DMS 273 treated with DMSO at 0.1 percent for 48 hours (cell line): ENCODE data around the gene UBA7.
"Not testable (repeated sequence)": the region's sequence is repeated elsewhere in the genome, so short reads cannot be mapped to it uniquely, and the experiment has no call there.

Experiments used
- DNase-seq: peaks from one replicate; lab custom pipeline; 2025; lab: John Stamatoyannopoulos, UW

Gene UBA7, protein sequence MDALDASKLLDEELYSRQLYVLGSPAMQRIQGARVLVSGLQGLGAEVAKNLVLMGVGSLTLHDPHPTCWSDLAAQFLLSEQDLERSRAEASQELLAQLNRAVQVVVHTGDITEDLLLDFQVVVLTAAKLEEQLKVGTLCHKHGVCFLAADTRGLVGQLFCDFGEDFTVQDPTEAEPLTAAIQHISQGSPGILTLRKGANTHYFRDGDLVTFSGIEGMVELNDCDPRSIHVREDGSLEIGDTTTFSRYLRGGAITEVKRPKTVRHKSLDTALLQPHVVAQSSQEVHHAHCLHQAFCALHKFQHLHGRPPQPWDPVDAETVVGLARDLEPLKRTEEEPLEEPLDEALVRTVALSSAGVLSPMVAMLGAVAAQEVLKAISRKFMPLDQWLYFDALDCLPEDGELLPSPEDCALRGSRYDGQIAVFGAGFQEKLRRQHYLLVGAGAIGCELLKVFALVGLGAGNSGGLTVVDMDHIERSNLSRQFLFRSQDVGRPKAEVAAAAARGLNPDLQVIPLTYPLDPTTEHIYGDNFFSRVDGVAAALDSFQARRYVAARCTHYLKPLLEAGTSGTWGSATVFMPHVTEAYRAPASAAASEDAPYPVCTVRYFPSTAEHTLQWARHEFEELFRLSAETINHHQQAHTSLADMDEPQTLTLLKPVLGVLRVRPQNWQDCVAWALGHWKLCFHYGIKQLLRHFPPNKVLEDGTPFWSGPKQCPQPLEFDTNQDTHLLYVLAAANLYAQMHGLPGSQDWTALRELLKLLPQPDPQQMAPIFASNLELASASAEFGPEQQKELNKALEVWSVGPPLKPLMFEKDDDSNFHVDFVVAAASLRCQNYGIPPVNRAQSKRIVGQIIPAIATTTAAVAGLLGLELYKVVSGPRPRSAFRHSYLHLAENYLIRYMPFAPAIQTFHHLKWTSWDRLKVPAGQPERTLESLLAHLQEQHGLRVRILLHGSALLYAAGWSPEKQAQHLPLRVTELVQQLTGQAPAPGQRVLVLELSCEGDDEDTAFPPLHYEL

GRCh38 chr3:49813497-49814174 is at the start of gene UBA7:
Gene UBA7, minus strand, starts transcription at chr3:49813953. Its CDS starts 166 bp downstream, at chr3:49813787.
- DNase-seq = no peak

- no peak for DNase-seq
These were observed 46.0 kb upstream of the UBA7 start for GRCh38 chr3:49859576-49860305.

DNA sequence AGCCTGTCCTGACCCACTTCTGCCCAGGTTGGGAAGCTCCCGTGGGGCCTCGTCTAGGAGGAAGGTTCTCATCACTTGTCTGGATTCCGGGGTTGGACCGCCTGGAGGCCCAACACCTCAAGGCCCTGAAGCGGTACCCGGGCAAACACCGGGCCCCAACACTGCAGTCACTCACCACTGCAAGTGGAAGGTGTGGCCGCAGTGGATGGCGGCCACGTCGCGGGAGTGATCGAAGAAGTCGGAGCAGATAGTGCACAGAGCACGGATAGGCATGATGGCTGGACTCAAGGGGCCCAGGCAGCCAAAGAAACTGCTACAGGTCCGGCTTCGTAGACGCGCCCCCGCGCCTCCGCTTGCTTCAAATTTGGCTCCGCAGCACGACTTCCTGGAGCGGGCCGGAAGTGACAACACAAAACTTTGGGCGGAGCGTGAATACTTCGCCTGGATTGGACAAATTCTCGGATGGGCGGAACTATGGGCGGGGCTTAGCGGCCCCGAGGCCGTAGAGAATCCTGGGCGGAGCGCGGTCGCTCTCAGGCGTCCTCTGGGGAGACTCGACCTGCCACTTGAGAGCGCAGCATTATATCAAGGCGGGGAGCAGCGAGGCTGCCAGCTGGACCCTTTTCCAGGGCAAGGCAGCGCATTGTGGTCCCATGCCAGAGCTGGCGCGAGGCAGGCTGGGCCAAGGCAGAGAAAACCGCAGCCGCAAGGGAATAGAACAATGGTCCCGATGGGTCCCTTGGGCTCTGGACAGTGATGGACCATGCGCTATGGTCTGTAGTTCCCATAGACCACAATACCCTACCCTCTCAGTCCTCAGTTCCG is 42.6 kb upstream of the UBA7 start, which contains the start of gene TRAIP:
TSS of gene TRAIP (minus strand) at position 384 of the 825 bp plus-strand sequence. CDS start at position 273, 111 bp downstream.
- peak; percentile 82 for DNase-seq

GRCh38 chr3:49855662-49856061 is 41.9 kb upstream of the UBA7 start:
- no peak for DNase-seq

GRCh38 chr3:49845694-49846093 is 31.9 kb upstream of the UBA7 start:
- no peak for DNase-seq

DNA sequence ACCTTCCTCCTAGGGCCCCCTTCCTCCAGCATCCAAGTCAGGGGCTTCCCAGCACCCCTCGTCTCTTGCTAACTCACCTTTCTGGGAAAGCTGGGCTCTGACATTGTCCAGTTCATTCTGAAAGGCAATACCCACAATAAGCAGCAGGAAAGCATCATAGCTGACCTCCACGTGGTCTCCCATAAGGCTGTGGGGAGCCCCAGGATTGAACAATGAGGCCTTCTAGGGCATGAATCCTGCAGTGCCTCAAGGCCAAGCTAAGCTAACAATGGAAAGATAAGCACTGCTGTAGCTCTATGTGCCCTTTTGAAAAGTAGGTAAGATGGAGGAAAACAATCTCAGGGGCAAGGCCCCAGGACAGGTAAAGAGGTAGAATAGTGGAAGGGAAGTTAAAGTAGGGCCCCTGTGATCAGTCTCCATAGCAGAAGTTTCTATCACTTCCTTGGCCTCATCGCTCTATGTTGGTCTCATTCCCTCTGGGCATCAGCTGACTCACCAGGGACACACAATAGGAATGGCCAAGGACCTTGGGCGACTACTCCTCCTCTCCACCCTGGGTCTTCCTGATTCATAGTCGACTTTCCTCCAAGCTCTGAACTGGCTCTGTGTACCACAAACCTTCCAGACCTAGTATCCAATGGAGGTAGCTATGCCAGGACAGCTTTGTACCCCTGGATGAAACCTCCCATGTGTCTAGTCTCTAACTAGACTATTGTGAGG is 30.9 kb upstream of the UBA7 start:
- no peak for DNase-seq

DNA sequence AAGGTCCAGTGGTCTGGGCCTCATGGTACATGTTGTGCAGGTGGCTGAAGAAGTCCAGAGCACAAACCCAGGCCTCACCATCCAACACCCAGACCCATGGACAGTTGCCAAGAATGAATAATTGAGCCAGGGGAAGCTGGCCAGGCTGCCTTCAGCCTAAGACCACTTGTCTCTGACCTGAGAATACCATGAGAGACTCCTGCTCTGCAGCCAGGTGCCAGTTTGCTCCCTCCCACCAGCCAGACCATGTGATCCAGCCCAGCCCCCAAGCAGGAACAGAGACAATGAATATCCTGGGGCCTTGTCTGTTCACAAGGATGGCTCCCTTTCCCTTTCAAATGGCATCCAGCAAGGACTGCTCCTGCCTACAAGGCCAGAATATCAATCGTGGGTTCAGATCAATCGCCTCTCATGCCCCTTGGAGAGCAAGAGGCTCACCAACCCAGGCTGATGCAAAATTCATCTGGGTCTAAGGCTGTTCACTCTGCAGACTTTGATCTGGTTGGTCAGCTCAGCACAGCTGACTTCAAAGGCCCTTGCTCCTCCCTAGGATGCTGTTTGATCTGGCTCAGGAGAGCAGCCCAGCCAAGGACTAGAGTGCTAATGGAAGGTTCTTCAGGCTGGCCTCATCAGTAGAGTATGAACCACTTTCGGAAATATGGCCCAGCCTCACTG is 29.2 kb upstream of the UBA7 start:
- DNase-seq = no peak

- DNase-seq = no peak
These were observed 28.1 kb upstream of the UBA7 start for GRCh38 chr3:49841806-49842205.

- DNase-seq = no peak
These were observed 27.5 kb upstream of the UBA7 start for GRCh38 chr3:49841126-49841696.

GRCh38 chr3:49840388-49840787 is 26.6 kb upstream of the UBA7 start:
- no peak for DNase-seq

GRCh38 chr3:49839193-49839809 is 25.5 kb upstream of the UBA7 start:
- peak; percentile 28 for DNase-seq

DNA sequence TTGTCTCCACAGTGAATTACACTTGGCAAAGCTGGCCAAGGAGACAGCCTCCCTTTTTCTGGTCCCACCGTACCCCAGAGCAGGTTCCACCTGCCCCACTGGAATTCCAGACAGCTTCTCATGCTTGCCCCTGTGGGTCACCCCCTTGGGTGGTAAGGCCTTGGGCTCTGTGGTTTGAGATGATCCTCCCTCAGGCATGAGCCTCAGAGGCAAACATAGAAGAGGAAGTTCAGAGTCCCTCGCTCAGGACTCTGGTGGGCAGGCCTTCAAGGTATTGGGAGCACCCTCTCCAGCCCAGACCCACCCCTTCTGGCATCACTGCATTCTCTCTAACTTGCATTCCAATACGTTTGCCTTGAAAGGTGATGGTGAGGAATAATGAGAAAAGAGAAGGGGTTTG is 17.6 kb upstream of the UBA7 start:
- no peak for DNase-seq

DNA sequence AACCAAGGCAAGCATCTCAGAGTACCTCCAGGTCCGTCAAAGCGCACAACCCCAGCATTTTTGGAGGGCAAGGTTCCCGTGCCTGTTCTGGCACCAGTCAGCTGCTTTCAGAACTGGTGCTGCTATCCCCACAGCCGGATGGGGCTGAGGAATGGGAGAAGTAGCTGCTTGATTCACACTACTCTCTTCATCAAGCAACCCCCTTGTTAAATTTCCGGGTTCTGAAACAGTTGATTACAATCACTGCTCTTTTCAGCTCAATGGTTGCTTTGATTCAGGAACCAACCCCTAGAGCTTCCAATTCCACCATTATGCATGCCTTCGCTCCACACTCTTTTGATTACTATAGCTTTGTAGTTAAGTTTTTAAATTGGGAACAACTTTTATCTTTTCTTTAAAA is 12.3 kb upstream of the UBA7 start:
- DNase-seq = no peak

- DNase-seq = not testable (repeated sequence)
These were observed 9.4 kb upstream of the UBA7 start for GRCh38 chr3:49823131-49823530.

DNA sequence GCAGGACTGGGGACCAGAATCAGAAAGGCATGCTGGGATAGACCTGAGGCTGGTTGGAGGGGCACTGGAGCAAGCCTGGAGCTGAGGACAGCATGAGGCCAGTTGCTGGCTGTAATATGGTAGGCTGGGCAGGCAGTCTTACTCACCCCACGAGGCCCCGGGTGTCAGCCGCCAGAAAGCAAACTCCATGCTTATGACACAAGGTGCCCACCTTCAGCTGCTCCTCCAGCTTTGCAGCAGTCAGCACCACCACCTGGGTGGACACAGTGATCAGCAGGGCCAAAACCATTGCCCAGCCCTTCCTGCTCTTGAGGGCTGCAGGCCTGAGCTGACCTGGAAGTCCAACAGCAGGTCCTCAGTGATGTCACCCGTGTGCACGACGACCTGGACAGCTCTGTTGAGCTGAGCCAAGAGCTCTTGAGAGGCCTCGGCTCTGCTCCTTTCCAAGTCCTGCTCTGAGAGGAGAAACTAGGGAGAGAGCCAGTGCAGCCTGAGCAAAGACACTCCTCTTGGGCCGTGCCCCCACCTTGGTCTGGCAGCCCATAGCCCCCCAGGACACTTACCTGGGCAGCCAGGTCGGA is 747 bp downstream of the UBA7 start:
- DNase-seq = no peak

GRCh38 chr3:49807431-49808114 is 6.2 kb downstream of the UBA7 start:
- DNase-seq = no peak

GRCh38 chr3:49806850-49807249 is 6.9 kb downstream of the UBA7 start:
- no peak for DNase-seq
